ENCODE results near the gene WDR33. TPM values are rescaled to one million over a fixed set of nuclear protein-coding genes. Genes with fewer than 3 reads are reported as not detected.
"Not testable (repeated sequence)": the region's sequence is repeated elsewhere in the genome, so short reads cannot be mapped to it uniquely, and the experiment has no call there.

WDR33 gene
- total RNA-seq, 4 donors from 2014 or later: 41.3 to 51.6 (median 45.1) TPM

DNA sequence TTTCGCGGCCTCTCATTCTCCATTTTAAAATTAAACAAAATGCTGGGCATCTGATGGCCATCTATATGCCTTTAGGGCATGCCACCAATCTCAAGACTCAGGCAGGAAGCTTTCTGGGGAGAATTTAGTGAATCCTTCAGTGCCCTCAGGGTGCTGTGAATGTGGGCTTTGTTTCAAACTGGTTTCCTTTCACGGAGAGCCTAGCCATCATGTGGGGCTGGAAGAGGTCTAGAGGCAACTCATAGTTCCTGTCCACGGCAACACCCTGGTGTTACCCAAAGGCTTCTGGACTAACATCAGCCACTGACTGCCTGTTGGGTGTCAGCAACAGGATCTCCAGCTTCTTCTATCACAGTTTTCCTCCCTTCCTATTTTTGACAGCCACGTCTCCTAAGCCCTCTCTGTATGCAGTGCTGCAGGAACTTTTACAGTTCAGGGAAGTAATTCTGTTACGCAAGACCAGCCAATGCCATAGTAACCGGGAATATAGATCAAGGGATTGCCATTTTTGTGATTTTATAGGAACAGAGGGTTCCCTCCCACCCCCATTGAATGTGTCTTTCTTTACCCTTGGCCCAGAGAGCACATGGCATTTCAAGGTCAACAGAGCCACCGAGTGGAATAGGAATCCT lies 7.9 kb upstream of the WDR33 start:
- Histone ChIP-seq H3K27me3 (no peaks in the 10 kb centered on the region), H3K4me1 (no peaks in the 10 kb centered on the region), H3K9me3 (peaks cover 0 to 15% (median 0%) of the 10 kb centered on the region in 4 donors), H3K36me3 (no peaks in the 10 kb centered on the region), H3K4me3 (no peak overlapping the region), H3K27ac (no peak overlapping the region)
- DNase-seq: no peak
- TF ChIP-seq POLR2A (IDR thresholded peaks at IDR 0.05): no peak
- TF ChIP-seq, protein P1, sequence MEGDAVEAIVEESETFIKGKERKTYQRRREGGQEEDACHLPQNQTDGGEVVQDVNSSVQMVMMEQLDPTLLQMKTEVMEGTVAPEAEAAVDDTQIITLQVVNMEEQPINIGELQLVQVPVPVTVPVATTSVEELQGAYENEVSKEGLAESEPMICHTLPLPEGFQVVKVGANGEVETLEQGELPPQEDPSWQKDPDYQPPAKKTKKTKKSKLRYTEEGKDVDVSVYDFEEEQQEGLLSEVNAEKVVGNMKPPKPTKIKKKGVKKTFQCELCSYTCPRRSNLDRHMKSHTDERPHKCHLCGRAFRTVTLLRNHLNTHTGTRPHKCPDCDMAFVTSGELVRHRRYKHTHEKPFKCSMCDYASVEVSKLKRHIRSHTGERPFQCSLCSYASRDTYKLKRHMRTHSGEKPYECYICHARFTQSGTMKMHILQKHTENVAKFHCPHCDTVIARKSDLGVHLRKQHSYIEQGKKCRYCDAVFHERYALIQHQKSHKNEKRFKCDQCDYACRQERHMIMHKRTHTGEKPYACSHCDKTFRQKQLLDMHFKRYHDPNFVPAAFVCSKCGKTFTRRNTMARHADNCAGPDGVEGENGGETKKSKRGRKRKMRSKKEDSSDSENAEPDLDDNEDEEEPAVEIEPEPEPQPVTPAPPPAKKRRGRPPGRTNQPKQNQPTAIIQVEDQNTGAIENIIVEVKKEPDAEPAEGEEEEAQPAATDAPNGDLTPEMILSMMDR (IDR thresholded peaks at IDR 0.05): no peak

- no peak overlapping the region for H3K27ac ChIP-seq
- no peak for DNase-seq
- peaks cover 0 to 15% (median 0%) of the 10 kb centered on the region in 4 donors for H3K9me3 ChIP-seq
- no peaks in the 10 kb centered on the region for H3K4me1 ChIP-seq
- no peak overlapping the region for H3K4me3 ChIP-seq
- no peaks in the 10 kb centered on the region for H3K36me3 ChIP-seq
- H3K27me3 ChIP-seq: no peaks in the 10 kb centered on the region
- no peak for TF ChIP-seq POLR2A (IDR thresholded peaks at IDR 0.05)
- TF ChIP-seq, protein P1 (IDR thresholded peaks at IDR 0.05): no peak
These were observed 7.3 kb upstream of the WDR33 start for GRCh38 chr2:127818241-127818640.

DNA sequence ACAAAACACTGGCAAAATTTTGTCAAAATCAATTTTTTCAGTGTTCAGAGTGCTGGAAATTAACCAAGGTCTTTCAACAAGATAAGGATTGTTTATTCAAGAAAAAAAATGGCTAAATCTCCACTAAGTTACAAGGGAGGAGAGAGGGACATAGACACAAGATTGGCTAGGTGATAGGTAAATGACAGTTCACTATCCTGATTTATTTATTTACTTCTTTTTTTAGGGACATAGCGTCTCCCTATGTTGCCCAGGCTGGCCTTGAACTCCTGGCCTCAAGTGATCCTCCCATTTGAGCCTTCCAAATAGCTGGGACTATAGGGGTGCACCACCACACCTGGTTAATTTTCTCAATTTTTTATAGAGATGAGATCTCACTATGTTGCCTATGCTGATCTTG lies 3.7 kb upstream of the WDR33 start:
- Histone ChIP-seq H3K27ac (no peak overlapping the region), H3K9me3 (peaks cover 0 to 5% (median 0%) of the 10 kb centered on the region in 4 donors), H3K27me3 (no peaks in the 10 kb centered on the region), H3K4me3 (no peak overlapping the region), H3K36me3 (no peaks in the 10 kb centered on the region), H3K4me1 (peaks cover 0 to 3% (median under 1%) of the 10 kb centered on the region in 4 donors)
- no peak for DNase-seq
- TF ChIP-seq, protein P1 (IDR thresholded peaks at IDR 0.05): no peak
- no peak for TF ChIP-seq POLR2A (IDR thresholded peaks at IDR 0.05)

- not testable (repeated sequence) for H3K27me3 ChIP-seq, H3K36me3 ChIP-seq, H3K4me3 ChIP-seq, H3K9me3 ChIP-seq, H3K27ac ChIP-seq, DNase-seq
- peaks cover 0 to 23% (median 2%) of the 10 kb centered on the region in 4 donors for H3K4me1 ChIP-seq
These were observed 1.5 kb upstream of the WDR33 start for GRCh38 chr2:127812441-127812840.

DNA sequence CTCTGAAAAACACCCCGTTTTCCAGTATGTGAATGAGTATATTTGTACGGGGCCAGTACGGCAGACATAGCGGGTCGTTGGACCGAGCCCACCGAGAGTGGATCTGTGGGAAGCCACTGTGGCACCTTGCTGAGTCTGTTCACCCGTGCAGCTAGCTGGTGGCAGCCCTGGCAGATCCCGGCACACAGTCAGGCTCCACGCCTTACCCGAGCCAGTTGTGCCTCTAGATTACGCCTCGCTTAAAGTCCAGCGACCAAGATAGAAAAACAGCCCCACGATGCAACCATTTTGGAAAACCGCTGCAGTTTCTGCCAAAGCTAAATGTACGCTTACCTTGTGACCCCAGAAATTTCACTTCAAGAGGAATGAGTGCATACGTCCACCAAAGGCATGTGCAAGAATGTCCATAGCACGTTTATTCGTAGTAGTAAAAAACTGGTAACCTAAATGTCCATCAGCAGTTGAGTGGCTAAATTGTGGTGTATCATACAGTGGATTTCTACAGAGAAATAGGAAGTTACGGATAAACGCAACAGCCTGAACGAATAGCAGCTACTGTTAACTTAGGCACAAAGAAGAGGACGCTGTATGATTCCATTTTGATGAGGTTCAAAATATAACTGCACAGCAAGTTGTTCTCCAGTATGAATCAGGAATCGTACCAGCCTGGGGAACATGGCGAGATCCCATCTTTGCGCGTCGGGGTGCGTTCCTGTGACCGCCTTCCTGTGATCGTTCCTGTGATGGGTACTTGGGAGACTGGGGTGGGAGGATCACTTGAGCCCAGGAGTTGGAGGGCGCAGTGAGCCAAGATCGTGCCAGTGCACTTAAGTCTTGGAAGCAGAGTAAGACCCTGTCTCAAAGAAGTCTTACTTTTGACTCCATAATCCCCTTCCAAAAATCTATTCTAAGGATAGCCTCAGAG lies 688 bp upstream of the WDR33 start:
- H3K27me3 ChIP-seq: no peaks in the 10 kb centered on the region
- H3K4me1 ChIP-seq: peaks cover 0 to 31% (median 2%) of the 10 kb centered on the region in 4 donors
- no peaks in the 10 kb centered on the region for H3K36me3 ChIP-seq
- TF ChIP-seq POLR2A (IDR thresholded peaks at IDR 0.05): no peak
- TF ChIP-seq, protein P1 (IDR thresholded peaks at IDR 0.05): no peak
- no peaks in the 10 kb centered on the region for H3K9me3 ChIP-seq
- H3K4me3 ChIP-seq: peak overlapping the region; percentile 65 to 87 (median 77)
- no peak for DNase-seq
- peak overlapping the region; percentile 91 to 94 (median 92) for H3K27ac ChIP-seq

DNA sequence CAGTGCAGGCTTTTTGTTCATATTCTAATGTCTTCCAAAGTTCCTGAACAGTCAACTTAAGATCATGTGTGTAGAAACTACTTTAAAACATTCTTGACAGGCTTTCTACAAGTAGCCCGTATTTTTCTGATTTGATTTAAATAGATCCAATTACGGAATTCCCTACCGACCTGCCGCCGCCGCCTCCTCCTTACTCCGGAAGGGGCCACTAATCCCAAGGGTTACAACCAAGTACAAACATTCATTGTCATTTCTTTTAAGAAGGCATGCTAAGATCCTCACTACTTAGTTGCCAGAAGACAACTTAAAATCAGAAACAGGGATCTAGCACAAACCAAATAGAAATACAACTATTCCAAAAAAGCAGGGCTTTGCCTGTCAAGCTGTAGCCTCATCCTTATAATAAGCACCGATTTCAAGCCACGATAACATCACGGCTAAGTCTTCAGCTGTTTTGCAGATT lies 784 bp downstream of the WDR33 start:
- no peaks in the 10 kb centered on the region for H3K27me3 ChIP-seq
- peak overlapping the region; percentile 91 to 94 (median 92) for H3K27ac ChIP-seq
- peak in 1 of 3 donors; percentile 24 for DNase-seq
- H3K9me3 ChIP-seq: no peaks in the 10 kb centered on the region
- peaks cover 0 to 45% (median 2%) of the 10 kb centered on the region in 4 donors for H3K4me1 ChIP-seq
- H3K4me3 ChIP-seq: peak overlapping the region; percentile 65 to 87 (median 77)
- TF ChIP-seq POLR2A (IDR thresholded peaks at IDR 0.05): no peak
- TF ChIP-seq, protein P1 (IDR thresholded peaks at IDR 0.05): no peak
- H3K36me3 ChIP-seq: no peaks in the 10 kb centered on the region
